ENCODE measurements around the gene RCSD1. TPM values are rescaled to one million over a fixed set of nuclear protein-coding genes. Genes with fewer than 3 reads are reported as not detected.
A peak's percentile ranks its signal among the peaks of the same experiment; 100 is the strongest.
"Not testable (repeated sequence)": the region's sequence is repeated elsewhere in the genome, so short reads cannot be mapped to it uniquely, and the experiment has no call there.

RCSD1 gene
- total RNA-seq, 1 donor from 2014 or later: 2.3 TPM

GRCh38 chr1:167717351-167717750, 87.3 kb downstream of the RCSD1 start:
- no peak overlapping the region for H3K27ac Mint-ChIP-seq (ENCODE audit: unreplicated experiment)
- H3K4me1 Mint-ChIP-seq: peaks cover 44% of the 10 kb centered on the region
- no peak for DNase-seq (ENCODE audit: low read depth, low spot score)
- peaks cover 2% of the 10 kb centered on the region for H3K9me3 Mint-ChIP-seq
- H3K36me3 Mint-ChIP-seq (ENCODE audit: low read depth): peaks cover 9% of the 10 kb centered on the region
- peak overlapping the region; percentile 94 for H3K4me3 Mint-ChIP-seq
- H3K27me3 Mint-ChIP-seq (ENCODE audit: low read depth): peaks cover 36% of the 10 kb centered on the region
- TF ChIP-seq, protein P1, sequence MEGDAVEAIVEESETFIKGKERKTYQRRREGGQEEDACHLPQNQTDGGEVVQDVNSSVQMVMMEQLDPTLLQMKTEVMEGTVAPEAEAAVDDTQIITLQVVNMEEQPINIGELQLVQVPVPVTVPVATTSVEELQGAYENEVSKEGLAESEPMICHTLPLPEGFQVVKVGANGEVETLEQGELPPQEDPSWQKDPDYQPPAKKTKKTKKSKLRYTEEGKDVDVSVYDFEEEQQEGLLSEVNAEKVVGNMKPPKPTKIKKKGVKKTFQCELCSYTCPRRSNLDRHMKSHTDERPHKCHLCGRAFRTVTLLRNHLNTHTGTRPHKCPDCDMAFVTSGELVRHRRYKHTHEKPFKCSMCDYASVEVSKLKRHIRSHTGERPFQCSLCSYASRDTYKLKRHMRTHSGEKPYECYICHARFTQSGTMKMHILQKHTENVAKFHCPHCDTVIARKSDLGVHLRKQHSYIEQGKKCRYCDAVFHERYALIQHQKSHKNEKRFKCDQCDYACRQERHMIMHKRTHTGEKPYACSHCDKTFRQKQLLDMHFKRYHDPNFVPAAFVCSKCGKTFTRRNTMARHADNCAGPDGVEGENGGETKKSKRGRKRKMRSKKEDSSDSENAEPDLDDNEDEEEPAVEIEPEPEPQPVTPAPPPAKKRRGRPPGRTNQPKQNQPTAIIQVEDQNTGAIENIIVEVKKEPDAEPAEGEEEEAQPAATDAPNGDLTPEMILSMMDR (conservative IDR thresholded peaks at IDR 0.05): no peak

DNA sequence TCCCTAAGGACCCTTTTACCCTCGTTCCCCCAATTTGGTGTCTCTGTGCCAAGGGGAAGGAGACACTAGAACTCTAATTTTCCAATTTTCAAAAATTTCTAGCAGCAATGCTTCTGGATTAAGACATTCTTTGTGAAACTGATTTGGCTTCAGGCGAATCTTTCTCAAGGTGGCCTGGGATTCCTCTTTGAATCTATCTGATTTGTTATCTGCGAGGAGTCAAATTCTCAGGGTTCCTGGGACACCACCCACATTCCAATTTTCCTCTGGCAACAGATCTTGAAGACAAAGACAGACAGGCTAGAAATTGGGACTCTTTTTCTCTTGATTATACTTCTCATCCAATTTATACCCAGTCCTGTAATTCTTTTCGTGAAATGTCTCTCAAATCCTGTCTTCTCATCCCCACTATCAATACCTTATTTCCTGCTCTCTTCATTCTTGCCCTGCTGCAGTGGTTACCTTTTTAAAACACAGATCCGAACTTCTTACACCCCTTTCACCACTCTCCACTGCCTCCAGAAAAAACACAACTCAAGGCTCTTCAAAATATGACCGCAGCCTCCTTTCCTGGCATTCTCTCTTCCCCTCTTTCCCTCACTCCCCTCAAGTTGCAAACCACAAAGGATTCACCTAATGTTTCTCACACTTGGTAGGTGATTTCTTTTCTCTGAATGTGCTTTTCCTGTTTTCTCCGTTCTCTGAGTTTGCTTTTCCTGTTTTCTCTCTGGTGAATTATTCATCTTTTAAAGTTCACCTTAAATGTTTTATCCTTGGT, 89.1 kb downstream of the RCSD1 start:
- Mint-ChIP-seq H3K4me1 (peaks cover 51% of the 10 kb centered on the region), H3K36me3 (ENCODE audit: low read depth) (peaks cover 9% of the 10 kb centered on the region), H3K27ac (ENCODE audit: unreplicated experiment) (no peak overlapping the region), H3K4me3 (peak overlapping the region; percentile 13), H3K27me3 (ENCODE audit: low read depth) (peaks cover 20% of the 10 kb centered on the region), H3K9me3 (peaks cover 2% of the 10 kb centered on the region)
- TF ChIP-seq, protein P1 (conservative IDR thresholded peaks at IDR 0.05): no peak
- no peak for DNase-seq (ENCODE audit: low read depth, low spot score)

GRCh38 chr1:167719715-167720421, 89.8 kb downstream of the RCSD1 start:
- H3K27ac Mint-ChIP-seq (ENCODE audit: unreplicated experiment); H3K9me3 Mint-ChIP-seq; H3K36me3 Mint-ChIP-seq (ENCODE audit: low read depth); DNase-seq (ENCODE audit: low read depth, low spot score): not testable (repeated sequence)
- peaks cover 14% of the 10 kb centered on the region for H3K27me3 Mint-ChIP-seq (ENCODE audit: low read depth)
- H3K4me3 Mint-ChIP-seq: peak overlapping the region; percentile 89
- H3K4me1 Mint-ChIP-seq: peaks cover 53% of the 10 kb centered on the region

- Mint-ChIP-seq H3K4me1 (peaks cover 48% of the 10 kb centered on the region), H3K36me3 (ENCODE audit: low read depth) (peaks cover 6% of the 10 kb centered on the region), H3K27ac (ENCODE audit: unreplicated experiment) (no peak overlapping the region), H3K4me3 (peak overlapping the region; percentile 89), H3K27me3 (ENCODE audit: low read depth) (peaks cover 4% of the 10 kb centered on the region), H3K9me3 (no peaks in the 10 kb centered on the region)
- TF ChIP-seq, protein P1 (conservative IDR thresholded peaks at IDR 0.05): peak; percentile 15
- DNase-seq (ENCODE audit: low read depth, low spot score): peak; percentile 10
Observed at GRCh38 chr1:167720965-167721616, 91.1 kb downstream of the RCSD1 start.

- H3K27me3 Mint-ChIP-seq (ENCODE audit: low read depth): peaks cover 4% of the 10 kb centered on the region
Observed at GRCh38 chr1:167721617-167722151, 91.7 kb downstream of the RCSD1 start, which contains the start of gene MPZL1. Gene MPZL1 (plus strand): TSS chr1:167721982. CDS start chr1:167722152, 170 bp downstream.

More at GRCh38 chr1:167721617-167722151, 91.7 kb downstream of the RCSD1 start, which contains the start of gene MPZL1:
- DNase-seq (ENCODE audit: low read depth, low spot score): peak; percentile 99
- Mint-ChIP-seq H3K27ac (ENCODE audit: unreplicated experiment) (peak within 1 kb of the TSS; percentile 59), H3K36me3 (ENCODE audit: low read depth) (peaks cover 7% of the 10 kb centered on the region), H3K9me3 (no peaks in the 10 kb centered on the region), H3K4me3 (peak within 1 kb of the TSS; percentile 89), H3K4me1 (peaks cover 54% of the 10 kb centered on the region)
- TF ChIP-seq, protein P1 (conservative IDR thresholded peaks at IDR 0.05): no peak

Data from neural crest cell (in vitro differentiated cells).